ENCODE results near the gene SOX8.

SOX8 gene

DNA sequence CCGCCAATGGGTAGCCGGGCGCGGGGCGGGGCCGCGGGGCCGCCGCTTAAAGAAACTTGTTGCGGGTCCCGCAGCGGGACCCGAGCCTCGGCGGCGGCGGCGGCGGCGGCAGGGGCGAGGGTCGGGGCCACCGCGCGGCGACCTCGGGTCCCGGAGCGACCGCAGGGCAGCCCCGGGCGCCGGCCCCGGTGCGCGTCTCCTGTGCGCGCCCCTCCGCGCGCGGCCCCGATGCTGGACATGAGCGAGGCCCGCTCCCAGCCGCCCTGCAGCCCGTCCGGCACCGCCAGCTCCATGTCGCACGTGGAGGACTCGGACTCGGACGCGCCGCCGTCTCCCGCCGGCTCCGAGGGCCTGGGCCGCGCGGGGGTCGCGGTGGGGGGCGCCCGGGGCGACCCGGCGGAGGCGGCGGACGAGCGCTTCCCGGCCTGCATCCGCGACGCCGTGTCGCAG is at the start of gene SOX8:
Gene SOX8, plus strand, starts transcription at position 76 of the 450 bp plus-strand sequence. Its CDS starts 153 bp downstream, at position 229.
- TF ChIP-seq GATA2 (IDR thresholded peaks at IDR 0.05; ENCODE audit: low read depth, low read length) (no peak), GATA3 (IDR thresholded peaks at IDR 0.05; ENCODE audit: low read depth, low read length) (no peak)

DNA sequence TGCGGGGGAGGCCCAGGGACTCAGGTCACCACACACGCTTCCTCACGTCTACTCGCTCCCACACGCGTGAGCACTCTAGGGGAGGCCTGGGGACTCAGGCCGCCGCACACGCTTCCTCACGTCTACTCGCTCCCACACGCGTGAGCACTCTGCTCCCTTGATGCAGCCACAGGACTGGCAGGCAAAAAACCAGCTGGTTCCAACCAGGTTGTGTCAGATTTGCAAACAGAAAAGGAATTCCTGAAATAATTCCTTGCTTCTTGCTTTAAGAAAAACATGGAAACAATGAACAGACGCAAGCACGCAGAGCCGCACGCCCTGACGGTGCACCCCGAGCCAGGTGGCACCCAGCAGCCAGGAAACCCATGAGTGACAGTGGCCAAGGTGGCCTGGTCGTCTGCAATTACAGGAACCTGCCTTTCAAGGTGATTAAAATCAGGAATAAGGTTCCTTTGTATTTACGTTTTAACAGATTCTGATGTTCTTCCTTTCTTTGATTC is 48.7 kb upstream of the SOX8 start:
- TF ChIP-seq GATA3 (IDR thresholded peaks at IDR 0.05; ENCODE audit: low read depth, low read length) (no peak), GATA2 (IDR thresholded peaks at IDR 0.05; ENCODE audit: low read depth, low read length) (no peak)

DNA sequence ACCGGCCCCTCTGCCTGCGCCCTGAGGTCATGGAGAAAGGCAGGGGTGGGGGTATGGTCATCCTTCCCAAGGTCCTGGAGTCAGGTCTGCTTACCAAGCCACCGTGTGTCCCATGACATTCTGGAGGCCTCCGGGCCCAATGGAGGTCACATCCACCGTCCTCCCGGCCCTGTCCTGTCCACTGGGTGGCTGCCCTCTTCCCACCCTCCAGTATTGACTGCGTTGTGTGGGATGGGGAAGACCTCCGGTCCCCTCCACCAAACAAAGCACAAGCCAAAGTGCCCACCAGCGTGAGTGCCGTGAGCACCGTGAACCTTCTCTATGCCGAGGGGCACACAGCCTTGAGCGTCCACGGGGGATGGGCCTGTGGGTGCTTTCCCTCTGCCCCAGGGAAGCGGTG is 48.0 kb upstream of the SOX8 start:
- TF ChIP-seq GATA2 (IDR thresholded peaks at IDR 0.05; ENCODE audit: low read depth, low read length) = no peak
- no peak for TF ChIP-seq GATA3 (IDR thresholded peaks at IDR 0.05; ENCODE audit: low read depth, low read length)

DNA sequence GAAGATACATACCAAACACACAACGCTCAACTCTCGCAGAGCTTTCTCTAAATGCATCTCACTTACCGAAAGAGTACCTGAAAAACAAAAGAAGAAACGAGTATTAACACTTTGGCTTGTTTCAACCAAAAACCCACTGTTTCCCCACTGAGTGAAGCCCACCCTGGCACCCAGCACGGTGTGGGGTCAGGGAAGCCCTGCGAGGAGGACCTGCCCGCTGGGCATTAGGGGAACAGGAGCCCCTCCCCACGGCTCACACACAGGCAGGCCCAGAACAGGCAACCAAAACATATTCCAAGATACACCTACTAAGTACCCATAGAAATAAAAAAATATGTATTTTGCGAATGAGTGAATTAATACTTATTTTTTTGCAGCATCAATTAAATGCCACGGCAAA is 47.4 kb upstream of the SOX8 start:
- no peak for TF ChIP-seq GATA2 (IDR thresholded peaks at IDR 0.05; ENCODE audit: low read depth, low read length)
- TF ChIP-seq GATA3 (IDR thresholded peaks at IDR 0.05; ENCODE audit: low read depth, low read length) = no peak

DNA sequence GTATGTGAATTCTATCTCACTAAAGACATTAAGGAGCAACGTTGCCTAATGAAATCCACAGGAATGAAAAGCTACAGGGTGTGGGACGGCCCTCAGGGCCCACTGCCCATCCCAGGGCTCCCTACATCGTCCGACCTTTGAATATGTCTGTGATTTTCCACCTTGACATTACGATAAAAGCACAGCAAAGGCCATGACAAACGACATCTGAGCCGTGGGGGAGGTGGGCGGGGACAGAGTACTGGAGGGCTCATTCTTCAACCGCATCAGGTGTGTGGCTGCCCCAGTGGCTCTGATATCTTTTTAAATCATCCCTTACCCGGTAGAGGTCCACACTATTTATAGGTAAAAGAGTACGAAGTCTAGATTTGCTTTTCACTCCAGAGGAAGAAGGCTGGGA is 45.9 kb upstream of the SOX8 start:
- TF ChIP-seq GATA3 (IDR thresholded peaks at IDR 0.05; ENCODE audit: low read depth, low read length) (no peak), GATA2 (IDR thresholded peaks at IDR 0.05; ENCODE audit: low read depth, low read length) (no peak)

DNA sequence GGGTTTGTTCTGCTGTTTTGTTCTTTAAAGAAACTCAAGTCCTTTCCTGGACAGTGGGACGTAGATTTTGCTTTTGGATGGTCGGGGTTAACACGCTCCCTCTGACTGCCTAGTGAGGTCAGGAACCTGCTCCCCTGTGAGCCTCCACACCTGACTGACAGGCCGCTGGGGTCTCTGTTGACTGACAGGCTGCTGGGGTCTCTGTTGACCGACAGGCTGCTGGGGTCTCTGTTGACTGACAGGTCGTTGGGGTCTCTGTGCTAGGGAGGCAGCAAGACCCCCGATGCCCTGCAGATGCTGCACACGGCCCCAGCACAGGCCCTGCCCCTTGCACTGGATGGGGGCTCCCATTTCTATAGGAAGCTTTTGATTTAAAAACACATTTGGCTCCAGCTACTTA is 44.3 kb upstream of the SOX8 start:
- TF ChIP-seq GATA2 (IDR thresholded peaks at IDR 0.05; ENCODE audit: low read depth, low read length) (no peak), GATA3 (IDR thresholded peaks at IDR 0.05; ENCODE audit: low read depth, low read length) (no peak)

DNA sequence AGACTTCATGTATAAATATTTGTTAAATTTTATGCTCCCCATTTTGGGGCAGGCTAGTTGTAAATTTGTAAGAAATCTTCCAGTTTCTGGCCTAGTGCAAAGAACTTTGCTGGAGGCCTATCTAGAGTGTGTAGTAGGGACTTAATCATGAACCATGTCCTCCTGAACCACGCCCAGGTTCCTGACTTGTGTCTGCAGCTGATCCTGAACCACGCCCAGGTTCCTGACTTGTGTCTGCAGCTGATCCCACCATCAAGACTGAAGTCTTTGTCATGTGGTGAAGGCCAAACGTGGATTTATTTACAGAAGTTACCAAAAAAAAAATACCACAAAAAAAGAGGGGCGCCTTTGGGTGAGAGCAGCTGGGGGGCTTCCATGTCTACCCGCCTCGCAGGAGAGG is 43.8 kb upstream of the SOX8 start:
- TF ChIP-seq GATA2 (IDR thresholded peaks at IDR 0.05; ENCODE audit: low read depth, low read length) = no peak
- no peak for TF ChIP-seq GATA3 (IDR thresholded peaks at IDR 0.05; ENCODE audit: low read depth, low read length)

DNA sequence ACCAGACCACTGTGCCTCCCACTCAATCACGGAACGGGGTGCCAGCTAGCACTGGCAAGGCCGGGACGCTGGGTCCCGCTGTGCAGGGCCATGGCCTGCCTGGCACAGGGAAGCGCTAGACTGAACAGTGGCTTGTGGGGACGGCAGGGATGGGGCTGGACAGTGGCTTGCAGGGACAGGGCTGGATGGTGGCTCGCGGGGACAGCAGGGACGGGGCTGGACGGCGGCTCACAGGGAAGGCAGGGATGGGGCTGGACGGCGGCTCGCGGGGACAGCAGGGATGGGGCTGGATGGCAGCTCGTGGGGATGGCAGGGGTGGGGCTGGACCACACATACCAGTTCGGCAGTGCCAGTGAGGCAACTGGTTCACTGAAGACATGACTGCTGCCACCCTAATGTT is 43.4 kb upstream of the SOX8 start:
- TF ChIP-seq GATA3 (IDR thresholded peaks at IDR 0.05; ENCODE audit: low read depth, low read length) (no peak), GATA2 (IDR thresholded peaks at IDR 0.05; ENCODE audit: low read depth, low read length) (no peak)

DNA sequence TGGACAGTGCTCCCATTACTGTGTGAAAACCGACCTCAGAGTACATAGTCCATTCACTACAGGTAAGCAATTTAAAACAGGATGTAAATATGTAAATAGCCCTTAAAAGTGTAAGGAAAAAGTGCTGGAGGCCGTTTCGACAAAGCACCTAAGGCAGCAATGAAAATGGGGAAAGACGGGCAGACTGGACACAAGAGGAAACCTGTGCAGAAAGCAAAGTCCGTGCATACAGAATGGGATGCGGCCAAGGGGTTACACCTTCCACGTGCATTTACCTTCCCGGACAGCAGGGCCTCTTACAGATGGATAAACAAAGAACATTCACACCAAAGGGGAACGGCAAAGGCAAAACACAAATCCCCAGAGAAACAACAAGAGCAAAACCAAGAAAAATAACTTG is 42.8 kb upstream of the SOX8 start:
- no peak for TF ChIP-seq GATA3 (IDR thresholded peaks at IDR 0.05; ENCODE audit: low read depth, low read length)
- TF ChIP-seq GATA2 (IDR thresholded peaks at IDR 0.05; ENCODE audit: low read depth, low read length) = no peak

DNA sequence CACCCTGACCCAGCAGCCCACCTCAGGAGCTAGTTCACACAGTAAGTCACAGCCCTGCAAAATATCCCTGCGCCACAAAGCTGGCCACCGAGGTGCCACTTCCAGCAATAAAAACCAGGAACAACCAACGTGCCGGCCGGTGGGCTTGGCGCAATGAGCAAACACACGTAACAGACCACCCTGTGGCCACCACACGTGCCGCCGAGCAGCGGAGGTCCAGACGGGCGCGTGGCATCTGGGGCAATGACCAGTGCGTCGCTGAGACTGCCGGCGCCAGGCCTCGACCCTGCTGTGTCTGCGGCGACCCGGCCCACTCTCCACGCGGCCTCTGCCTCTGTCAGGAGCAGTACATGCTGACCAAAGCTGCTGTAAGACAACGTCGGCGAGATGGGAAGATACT is 42.3 kb upstream of the SOX8 start:
- TF ChIP-seq GATA3 (IDR thresholded peaks at IDR 0.05; ENCODE audit: low read depth, low read length) (no peak), GATA2 (IDR thresholded peaks at IDR 0.05; ENCODE audit: low read depth, low read length) (no peak)

DNA sequence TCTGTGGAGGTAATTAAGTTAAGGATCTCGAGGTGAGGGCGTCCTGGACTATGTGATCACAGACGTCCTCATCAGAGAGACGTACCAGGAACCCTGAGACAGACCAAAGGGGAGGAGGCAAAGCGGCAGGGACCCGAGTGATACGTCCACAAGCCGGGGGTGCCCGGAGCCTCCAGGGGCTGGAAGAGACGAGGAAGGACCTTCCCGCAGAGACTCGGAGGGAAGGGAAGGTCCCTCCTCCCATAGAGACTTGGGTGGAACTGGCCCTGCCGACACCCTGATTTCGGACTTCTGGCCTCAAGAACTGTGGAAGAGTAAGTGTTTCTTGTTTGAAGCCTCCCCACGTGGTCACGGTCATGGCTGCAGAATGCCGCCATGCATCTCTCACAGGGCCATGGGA is 41.6 kb upstream of the SOX8 start:
- TF ChIP-seq GATA3 (IDR thresholded peaks at IDR 0.05; ENCODE audit: low read depth, low read length) (no peak), GATA2 (IDR thresholded peaks at IDR 0.05; ENCODE audit: low read depth, low read length) (no peak)

DNA sequence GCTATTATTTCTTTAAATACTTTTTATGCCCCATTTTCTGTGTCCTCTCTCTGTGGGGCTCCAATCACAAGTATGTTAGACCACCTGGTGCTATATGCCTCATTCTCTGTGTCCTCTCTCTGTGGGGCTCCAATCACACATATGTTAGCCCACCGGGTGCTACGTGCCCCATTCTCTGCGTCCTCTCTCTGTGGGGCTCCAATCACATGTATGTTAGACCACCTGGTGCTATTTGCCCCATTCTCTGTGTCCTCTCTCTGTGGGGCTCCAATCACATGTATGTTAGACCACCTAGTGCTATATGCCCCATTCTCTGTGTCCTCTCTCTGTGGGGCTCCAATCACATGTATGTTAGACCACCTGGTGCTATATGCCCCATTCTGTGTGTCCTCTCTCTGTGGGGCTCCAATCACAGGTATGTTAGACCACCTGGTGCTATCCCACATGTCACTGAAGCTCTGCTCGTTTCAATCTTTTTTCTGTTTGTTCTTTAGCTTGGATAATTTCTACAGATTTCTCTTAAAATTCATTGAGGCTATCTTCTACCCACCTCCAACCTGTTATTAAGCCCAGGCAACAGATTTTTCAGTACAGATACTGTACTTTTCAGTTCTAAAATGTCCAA is 39.0 kb upstream of the SOX8 start:
- TF ChIP-seq GATA3 (IDR thresholded peaks at IDR 0.05; ENCODE audit: low read depth, low read length) (no peak), GATA2 (IDR thresholded peaks at IDR 0.05; ENCODE audit: low read depth, low read length) (no peak)

DNA sequence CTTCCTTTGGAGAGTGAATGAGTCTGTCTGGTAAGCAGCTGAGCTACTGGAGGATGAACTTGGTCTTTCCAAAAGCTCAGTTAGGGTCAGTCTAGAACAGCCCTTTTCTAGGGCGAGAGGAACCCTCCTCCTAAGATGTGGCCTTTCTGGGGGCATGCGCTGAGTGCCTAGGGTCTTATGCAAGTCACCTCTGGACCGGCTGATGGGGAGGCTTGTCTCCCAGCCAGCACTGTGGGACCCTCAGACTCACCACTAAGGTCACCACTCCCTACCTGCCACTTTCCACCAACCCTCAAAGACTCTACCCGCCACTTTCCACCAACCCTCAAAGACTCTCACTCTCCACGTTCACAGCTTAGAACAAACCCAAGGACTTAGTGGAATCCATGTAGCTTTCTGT is 37.6 kb upstream of the SOX8 start:
- TF ChIP-seq GATA3 (IDR thresholded peaks at IDR 0.05; ENCODE audit: low read depth, low read length) = no peak
- TF ChIP-seq GATA2 (IDR thresholded peaks at IDR 0.05; ENCODE audit: low read depth, low read length) = no peak

DNA sequence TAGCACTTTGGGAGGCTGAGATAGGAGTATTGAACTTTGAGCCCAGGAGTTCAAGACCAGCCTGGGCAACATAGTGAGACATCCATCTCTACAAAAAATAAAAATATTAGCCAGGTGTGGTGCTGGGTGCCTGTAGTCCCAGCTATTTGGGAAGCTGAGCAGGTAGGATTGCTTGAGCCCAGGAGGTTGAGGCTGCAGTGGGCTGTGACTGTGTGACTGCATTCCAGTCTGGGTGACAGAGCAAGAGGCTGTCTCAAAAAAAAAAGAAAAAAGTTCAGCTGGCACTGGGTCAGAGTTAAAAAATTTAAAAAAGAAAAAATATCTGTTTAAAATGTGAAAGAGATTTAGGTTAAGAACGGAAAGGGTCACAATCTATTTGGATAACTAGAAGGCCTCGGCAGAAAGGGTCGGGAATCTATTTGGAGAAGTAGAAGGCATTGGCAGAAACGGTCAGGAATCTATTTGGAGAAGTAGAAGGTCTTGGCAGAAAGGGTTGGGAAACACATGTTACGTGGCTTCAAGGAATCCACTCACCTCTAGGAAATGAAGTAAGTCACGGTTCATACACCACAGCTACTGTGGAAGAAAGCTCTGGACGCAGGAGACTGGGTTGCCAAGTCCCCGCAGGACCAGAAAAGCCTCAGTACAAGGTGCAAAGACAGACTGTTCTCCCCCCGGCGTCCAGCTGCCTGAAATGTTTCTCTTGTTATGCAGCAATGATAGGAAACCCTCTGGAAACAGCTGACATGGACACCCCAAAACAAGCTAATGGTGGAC is 36.1 kb upstream of the SOX8 start:
- no peak for TF ChIP-seq GATA2 (IDR thresholded peaks at IDR 0.05; ENCODE audit: low read depth, low read length)
- TF ChIP-seq GATA3 (IDR thresholded peaks at IDR 0.05; ENCODE audit: low read depth, low read length) = no peak

DNA sequence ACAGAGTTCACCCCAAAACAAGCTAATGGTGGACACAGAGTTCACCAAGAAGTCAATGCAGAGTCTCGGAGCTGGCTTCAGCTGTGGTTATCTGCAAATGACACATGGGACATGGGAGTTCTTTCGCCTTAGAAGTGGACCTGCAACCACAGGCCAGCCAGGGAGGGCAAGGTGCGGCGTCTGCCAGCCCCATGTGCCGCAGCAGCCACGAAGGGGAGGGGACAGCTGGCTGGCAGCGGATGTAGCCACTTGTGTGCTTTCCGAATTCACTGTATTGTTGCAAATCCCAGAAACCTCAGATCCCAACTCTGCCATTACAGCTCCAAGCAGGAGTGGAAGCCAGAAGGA is 35.5 kb upstream of the SOX8 start:
- TF ChIP-seq GATA2 (IDR thresholded peaks at IDR 0.05; ENCODE audit: low read depth, low read length) = no peak
- no peak for TF ChIP-seq GATA3 (IDR thresholded peaks at IDR 0.05; ENCODE audit: low read depth, low read length)
